NCI-H1930 (cell line): ENCODE results near the gene MIEN1.
"Not testable (repeated sequence)": the region's sequence is repeated elsewhere in the genome, so short reads cannot be mapped to it uniquely, and the experiment has no call there.

ENCODE experiments used
- DNase-seq, 2 experiments: peaks; one replicate each; lab custom pipeline; 2025; lab: John Stamatoyannopoulos, UW

MIEN1 gene

GRCh38 chr17:39716073-39716818 lies 14.1 kb downstream of the MIEN1 start:
- DNase-seq: no peak

DNA sequence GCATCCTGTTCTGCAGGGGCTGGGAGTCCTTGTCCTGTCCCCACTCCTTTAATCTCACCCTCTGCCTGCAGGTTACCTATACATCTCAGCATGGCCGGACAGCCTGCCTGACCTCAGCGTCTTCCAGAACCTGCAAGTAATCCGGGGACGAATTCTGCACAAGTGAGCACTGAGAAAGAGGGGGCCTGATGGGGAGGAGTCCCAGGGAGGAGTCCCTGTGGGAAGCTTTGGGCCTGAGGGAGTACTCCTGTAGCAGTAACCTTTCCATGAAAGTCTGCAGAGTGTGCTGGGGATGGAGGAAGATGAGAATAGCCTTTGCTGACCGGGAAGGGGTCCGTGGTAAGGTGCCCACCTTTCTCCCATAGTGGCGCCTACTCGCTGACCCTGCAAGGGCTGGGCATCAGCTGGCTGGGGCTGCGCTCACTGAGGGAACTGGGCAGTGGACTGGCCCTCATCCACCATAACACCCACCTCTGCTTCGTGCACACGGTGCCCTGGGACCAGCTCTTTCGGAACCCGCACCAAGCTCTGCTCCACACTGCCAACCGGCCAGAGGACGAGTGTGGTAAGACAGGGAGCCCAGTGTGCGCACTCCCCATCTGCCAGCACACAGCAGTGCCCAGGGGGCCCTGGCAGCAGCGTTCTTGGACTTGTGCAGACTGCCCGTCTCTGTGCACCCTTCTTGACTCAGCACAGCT lies 14.8 kb downstream of the MIEN1 start:
- no peak for DNase-seq

DNA sequence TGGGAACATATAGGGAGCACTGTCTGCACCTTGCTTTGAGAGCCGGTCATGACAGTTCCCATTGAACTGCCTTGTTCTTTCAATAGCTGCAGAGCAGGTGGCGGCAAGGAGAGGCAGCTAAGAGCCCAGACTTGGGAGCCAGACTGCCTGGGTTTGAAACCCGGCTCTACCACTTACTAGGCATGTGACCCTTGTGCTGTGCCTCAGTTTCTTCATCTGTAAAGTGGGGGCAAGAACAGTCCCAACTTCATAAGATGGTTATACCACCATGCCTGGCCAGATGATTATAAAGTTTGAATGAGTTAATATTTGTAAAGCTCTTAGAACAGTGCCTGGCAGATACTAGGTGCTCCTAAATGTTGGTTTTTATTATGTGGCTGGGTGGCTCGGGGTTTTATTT lies 16.1 kb downstream of the MIEN1 start:
- DNase-seq: no peak

DNA sequence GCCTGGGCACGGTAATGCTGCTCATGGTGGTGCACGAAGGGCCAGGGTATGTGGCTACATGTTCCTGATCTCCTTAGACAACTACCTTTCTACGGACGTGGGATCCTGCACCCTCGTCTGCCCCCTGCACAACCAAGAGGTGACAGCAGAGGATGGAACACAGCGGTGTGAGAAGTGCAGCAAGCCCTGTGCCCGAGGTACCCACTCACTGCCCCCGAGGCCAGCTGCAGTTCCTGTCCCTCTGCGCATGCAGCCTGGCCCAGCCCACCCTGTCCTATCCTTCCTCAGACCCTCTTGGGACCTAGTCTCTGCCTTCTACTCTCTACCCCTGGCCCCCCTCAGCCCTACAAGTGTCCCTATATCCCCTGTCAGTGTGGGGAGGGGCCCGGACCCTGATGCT lies 18.5 kb downstream of the MIEN1 start:
- DNase-seq: no peak

DNA sequence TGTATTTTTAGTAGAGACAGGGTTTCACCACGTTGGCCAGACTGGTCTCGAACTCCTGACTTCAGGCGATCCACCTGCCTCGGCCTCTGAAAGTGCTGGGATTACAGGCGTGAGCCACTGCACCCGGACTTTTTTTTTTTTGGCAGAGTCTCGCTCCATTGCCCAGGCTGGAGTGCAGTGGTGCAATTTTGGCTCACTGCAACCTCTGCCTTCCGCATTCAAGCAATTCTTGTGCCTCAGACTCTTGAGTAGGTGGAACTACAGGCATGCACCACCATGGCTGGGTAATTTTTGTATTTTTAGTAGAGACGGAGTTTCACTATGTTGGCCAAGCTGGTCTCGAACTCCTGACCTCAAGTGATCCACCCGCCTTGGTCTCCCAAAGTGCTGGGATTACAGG lies 19.3 kb downstream of the MIEN1 start:
- DNase-seq: not testable (repeated sequence)

- no peak for DNase-seq
Measured at GRCh38 chr17:39709998-39710964, 20.1 kb downstream of the MIEN1 start.

- no peak for DNase-seq
Measured at GRCh38 chr17:39709319-39709997, 20.9 kb downstream of the MIEN1 start.

GRCh38 chr17:39706921-39707337 lies 23.4 kb downstream of the MIEN1 start:
- DNase-seq: no peak

GRCh38 chr17:39706383-39706782 lies 23.9 kb downstream of the MIEN1 start:
- no peak for DNase-seq

- DNase-seq: no peak
Measured at GRCh38 chr17:39705786-39706348, 24.5 kb downstream of the MIEN1 start.

DNA sequence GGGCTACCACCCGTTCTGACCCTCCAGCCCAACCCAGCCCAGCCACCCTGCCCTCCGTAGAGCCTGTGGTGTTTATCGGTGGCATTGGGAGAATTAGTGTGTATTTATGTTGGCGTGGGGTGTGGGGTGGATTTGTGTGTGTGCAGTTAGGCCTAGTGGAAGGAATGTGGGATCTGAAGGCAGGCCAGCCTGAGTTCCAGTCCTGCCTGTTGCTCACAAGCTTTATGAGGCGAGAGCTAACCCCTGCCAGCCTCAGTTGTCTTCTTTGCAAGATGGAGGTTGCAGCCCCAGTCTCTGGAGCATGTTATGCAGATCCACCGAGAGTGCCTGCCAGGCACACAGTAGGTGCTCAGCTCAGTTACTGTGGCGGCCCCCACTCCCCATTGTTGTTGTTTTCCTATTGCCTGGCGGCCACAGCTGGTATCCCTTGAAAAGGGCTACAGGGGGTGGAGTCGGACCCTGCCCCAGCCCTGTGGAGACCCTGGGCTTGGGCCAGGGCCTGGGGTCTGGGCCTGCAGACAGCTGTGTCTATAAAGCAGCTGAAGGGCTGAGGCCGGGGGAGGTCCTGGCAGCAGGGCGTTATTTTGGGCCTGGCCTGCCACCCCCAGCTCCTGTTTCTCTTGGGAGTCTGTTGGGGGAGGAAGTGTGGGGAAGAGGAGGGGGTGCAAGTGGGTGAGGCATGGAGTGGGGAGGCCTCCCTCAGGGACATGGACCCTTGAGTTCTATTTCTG lies 25.3 kb downstream of the MIEN1 start:
- no peak for DNase-seq

DNA sequence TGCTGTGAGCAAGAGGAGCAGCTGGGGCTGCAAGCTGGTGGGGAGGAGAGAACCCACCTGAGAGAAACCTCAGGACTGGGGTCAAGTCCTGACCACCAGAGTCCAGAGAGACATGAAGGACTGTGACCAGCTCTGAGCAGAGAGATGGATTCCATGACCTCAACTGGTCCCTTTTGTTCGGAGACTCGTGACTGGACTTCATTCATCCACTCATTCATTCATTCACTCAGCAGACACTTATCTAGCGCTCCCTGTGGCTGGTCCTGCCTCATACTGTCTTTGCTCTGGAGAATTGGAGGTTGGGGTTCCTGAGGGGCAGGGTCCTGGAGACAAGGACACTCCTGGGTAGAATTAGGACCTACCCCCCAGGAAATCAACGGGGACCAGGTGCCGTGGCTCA lies 26.4 kb downstream of the MIEN1 start:
- DNase-seq: no peak

DNA sequence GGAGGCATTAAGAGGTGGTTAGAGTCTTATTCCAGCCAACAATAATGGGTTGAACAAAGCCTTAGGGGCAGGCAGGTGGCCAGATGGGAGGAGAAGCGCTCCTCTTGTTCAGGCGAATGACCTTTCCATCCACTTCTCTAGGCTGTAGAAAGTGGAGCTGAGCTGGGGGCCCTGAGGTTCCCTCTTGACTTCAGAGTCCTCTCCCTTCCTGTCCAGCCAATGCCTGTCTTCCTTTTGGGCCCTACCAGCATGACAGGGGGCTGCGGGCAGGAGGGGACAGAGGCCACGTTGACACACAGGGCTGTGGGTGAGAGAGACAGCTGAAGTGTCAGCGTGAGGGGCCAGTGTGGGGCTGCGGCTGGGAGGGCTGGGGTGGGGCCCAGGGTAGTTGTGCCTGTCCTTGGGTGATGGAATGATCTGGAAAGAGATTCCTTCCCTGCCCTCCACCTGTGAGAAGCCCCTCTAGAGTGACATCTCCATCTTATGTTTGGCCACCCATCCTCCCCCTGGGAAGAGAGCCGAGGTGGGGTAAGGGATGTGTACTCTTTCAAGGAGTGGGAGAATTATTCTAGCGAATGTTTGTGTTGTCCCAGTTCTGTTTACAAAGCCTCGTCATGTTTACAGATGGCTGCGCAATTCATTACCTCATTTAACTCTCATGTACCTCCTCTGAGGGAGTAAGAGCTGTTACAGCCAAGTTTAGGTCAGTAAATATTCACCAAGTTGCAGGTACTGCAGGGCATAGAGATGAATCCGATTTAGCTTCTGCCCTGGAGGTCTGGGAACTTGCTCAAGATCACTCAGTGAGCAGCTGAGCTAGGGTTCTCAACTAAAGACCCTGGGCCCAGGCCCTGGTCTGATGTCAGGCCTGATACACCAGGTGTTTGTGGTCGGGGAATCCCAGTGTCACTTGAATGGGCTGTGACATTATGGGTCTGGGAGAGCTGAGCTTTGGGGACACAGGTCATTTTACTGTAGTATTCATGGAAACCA lies 27.1 kb downstream of the MIEN1 start:
- no peak for DNase-seq

DNA sequence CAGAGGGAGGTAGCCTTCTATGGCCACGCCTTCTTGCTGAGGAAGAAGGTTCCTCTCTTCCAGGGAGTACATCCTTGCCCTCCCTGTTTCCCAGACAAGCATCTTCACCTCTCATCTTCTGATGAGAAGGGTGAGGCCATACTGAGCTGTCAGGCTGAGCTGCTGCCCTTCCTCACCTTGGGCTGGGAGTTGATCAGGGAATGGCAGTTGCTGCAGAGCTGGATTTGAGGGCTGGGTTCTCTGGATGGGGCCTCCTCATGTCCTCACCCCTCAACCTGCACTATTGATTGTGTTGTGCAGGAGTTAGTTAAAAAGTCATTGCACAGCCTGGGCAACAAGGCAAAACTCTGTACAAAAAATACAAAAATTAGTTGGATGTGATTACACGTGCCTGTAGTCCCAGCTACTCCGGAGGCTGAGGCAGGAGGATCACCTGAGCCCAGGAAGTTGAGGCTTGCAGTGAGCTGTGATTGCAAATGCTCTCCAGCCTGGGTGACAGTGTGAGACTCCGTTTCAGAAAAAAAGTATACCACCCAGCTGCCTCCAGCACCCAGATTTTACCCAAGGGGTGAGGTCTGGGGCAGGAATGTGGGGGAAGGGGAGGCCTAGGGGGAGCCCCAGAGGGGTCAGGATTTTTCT lies 28.4 kb downstream of the MIEN1 start:
- no peak for DNase-seq

DNA sequence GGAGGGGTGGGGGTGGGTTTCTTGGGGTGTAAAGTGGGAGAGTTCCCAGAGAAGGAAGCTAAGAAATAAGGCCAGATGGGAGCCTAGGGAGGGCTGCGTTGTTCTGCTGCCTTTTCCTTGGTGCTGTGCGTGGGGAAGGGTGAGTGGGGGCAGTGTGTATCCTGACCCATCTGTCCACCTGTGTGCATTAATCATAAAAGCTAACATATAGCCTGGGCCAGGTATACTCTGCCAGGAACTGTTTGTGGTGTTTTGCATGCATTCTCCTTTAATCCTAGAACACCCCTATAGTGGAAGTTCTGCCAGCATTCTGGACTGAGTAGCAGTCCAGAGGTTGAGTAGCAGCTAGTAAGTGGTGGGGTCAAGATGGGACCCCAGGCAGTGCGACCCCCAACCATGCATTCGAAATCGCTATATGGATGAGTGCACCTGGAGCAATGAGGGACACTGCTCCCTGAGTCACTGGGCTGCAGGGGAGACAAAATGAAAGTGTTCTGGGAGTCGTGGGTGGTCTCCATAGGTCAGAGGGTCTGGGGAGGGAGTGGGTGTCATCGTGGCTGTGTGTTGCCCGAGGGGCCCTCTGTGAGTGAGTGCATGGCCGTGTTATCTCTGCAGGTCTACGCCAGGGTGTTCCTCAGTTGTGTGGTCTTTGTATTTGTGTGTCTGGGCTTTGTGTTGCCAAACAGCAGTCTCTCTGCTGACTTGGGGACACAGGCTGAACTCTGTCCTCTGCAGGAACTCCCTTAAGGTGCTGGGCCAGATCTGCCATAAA lies 29.1 kb downstream of the MIEN1 start:
- DNase-seq: no peak

DNA sequence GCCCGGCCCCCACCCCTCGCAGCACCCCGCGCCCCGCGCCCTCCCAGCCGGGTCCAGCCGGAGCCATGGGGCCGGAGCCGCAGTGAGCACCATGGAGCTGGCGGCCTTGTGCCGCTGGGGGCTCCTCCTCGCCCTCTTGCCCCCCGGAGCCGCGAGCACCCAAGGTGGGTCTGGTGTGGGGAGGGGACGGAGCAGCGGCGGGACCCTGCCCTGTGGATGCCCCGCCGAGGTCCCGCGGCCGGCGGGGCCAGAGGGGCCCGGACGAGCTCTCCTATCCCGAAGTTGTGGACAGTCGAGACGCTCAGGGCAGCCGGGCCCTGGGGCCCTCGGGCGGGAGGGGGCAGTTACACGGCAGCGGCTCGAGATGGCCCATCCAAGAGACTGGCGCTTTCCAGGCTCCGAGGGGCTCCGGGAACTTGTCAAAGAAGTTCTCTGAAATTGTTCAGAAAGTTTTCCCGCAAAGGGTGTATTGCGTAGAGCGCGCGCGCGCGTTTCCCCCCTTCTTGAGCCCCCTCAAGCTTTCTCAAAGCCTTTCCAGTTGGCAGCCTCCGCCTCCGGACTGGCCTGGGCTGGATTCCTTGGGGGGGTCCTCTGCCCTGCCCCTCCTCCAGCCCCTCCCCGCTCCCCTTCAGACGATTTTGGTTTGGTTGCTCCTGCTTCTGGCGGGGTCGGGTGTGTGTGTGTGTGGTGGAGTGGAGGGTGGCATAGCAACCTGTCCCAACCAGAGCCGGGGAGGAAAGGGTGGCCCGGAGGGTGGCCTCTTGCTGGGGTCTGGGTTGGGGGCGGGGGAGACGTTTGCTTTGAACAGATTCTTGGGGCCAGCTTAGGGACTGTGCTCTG lies 30.0 kb downstream of the MIEN1 start:
- DNase-seq: no peak

- DNase-seq: no peak
Measured at GRCh38 chr17:39699818-39700147, 30.5 kb downstream of the MIEN1 start, which contains the start of gene ERBB2. Gene ERBB2, plus strand, starts transcription at chr17:39700064. Its CDS starts 175 bp downstream, at chr17:39700239.
